Progenitor cell of endocrine pancreas (in vitro differentiated cells): Measurements from ENCODE around the gene NTSR1. TPM values are rescaled to one million over a fixed set of nuclear protein-coding genes. Genes with fewer than 3 reads are reported as not detected.
A peak's percentile ranks its signal among the peaks of the same experiment; 100 is the strongest.

Source experiments
- DNase-seq: peaks from one replicate; pipeline ENCODE4 v3.0.0; 2021; ENCODE audit warnings: low spot score; ENCODE audit not compliant: unreplicated experiment
- H3K27ac Mint-ChIP-seq: 2 replicates; pipeline ENCODE4 v1.8.0; 2021; ENCODE audit warnings: mild to moderate bottlenecking, moderate library complexity, mixed read lengths
- H3K27me3 Mint-ChIP-seq: 2 replicates; pipeline ENCODE4 v1.8.0; 2021; ENCODE audit warnings: mixed read lengths
- H3K36me3 Mint-ChIP-seq: 2 replicates; pipeline ENCODE4 v1.8.0; 2022; ENCODE audit warnings: mixed read lengths; ENCODE audit not compliant: insufficient read depth
- H3K4me1 Mint-ChIP-seq: 2 replicates; pipeline ENCODE4 v1.8.0; 2021; ENCODE audit warnings: low read depth, mixed read lengths
- H3K4me3 Mint-ChIP-seq: 2 replicates; pipeline ENCODE4 v1.8.0; 2021; ENCODE audit warnings: low read depth, mild to moderate bottlenecking, moderate library complexity, mixed read lengths
- H3K9me3 Mint-ChIP-seq: 2 replicates; pipeline ENCODE4 v1.8.0; 2021; ENCODE audit warnings: low read depth, mixed read lengths
- CTCF ChIP-seq: fragments of 200-600 bp; sonication (generic); IDR thresholded peaks from one replicate; pipeline ENCODE4 v1.5.0; 2021; ENCODE audit warnings: antibody characterized with exemption, mild to moderate bottlenecking; ENCODE audit not compliant: unreplicated experiment
- total RNA-seq: library from RNA; stranded (reverse); gene quantifications from 2 replicates; pipeline ENCODE4 v1.2.1, GENCODE V29; 2021

NTSR1 gene
- total RNA-seq, 1 donor from 2014 or later, result not detected

GRCh38 chr20:62791301-62792181 is 82.9 kb downstream of the NTSR1 start:
- no peak overlapping the region for H3K27ac Mint-ChIP-seq
- no peaks in the 10 kb centered on the region for H3K36me3 Mint-ChIP-seq
- H3K9me3 Mint-ChIP-seq, result no peaks in the 10 kb centered on the region
- peak; percentile 76 for DNase-seq
- peaks cover 30% of the 10 kb centered on the region for H3K27me3 Mint-ChIP-seq
- peak; percentile 94 for TF ChIP-seq CTCF
- H3K4me1 Mint-ChIP-seq, result no peaks in the 10 kb centered on the region
- peak overlapping the region; percentile 54 for H3K4me3 Mint-ChIP-seq

GRCh38 chr20:62792182-62792939 is 83.7 kb downstream of the NTSR1 start:
- TF ChIP-seq CTCF, result no peak
- H3K9me3 Mint-ChIP-seq, result no peaks in the 10 kb centered on the region
- H3K36me3 Mint-ChIP-seq, result no peaks in the 10 kb centered on the region
- H3K27me3 Mint-ChIP-seq, result peaks cover 23% of the 10 kb centered on the region
- H3K4me1 Mint-ChIP-seq, result no peaks in the 10 kb centered on the region
- DNase-seq, result no peak
- no peak overlapping the region for H3K27ac Mint-ChIP-seq
- no peak overlapping the region for H3K4me3 Mint-ChIP-seq

- peaks cover 2% of the 10 kb centered on the region for H3K4me1 Mint-ChIP-seq
- H3K27me3 Mint-ChIP-seq, result peaks cover 15% of the 10 kb centered on the region
- peaks cover 2% of the 10 kb centered on the region for H3K36me3 Mint-ChIP-seq
- H3K27ac Mint-ChIP-seq, result peak overlapping the region; percentile 62
- H3K9me3 Mint-ChIP-seq, result no peaks in the 10 kb centered on the region
- DNase-seq, result no peak
- H3K4me3 Mint-ChIP-seq, result no peak overlapping the region
- no peak for TF ChIP-seq CTCF
These were observed 84.5 kb downstream of the NTSR1 start for GRCh38 chr20:62792940-62793756.

- H3K4me1 Mint-ChIP-seq, result peaks cover 2% of the 10 kb centered on the region
- peak overlapping the region; percentile 62 for H3K27ac Mint-ChIP-seq
- H3K27me3 Mint-ChIP-seq, result peaks cover 14% of the 10 kb centered on the region
- H3K4me3 Mint-ChIP-seq, result no peak overlapping the region
- no peaks in the 10 kb centered on the region for H3K9me3 Mint-ChIP-seq
- DNase-seq, result no peak
- peaks cover 7% of the 10 kb centered on the region for H3K36me3 Mint-ChIP-seq
- TF ChIP-seq CTCF, result no peak
These were observed 85.0 kb downstream of the NTSR1 start for GRCh38 chr20:62793757-62794006.
